GM23338 (cell line): ENCODE measurements around the gene RPS19.

ENCODE experiments used
- CREB1 ChIP-seq: fragments of 250-450 bp; sonication (Bioruptor Pico); IDR thresholded peaks from 2 replicates; pipeline ENCODE4 v1.5.0; 2020; ENCODE audit warnings: low read depth, mild to moderate bottlenecking, moderate library complexity
- EZH2 ChIP-seq: fragments of 200-600 bp; sonication (generic); IDR thresholded peaks from one replicate; pipeline ENCODE4 v1.8.0; 2017; ENCODE audit warnings: antibody characterized with exemption, mild to moderate bottlenecking, low read depth; ENCODE audit not compliant: unreplicated experiment
- EZH2phosphoT487 ChIP-seq: fragments of 200-600 bp; sonication (generic); IDR thresholded peaks from one replicate; pipeline ENCODE4 v1.8.1; 2018; ENCODE audit warnings: antibody characterized with exemption; ENCODE audit not compliant: unreplicated experiment
- JUNB ChIP-seq: IDR thresholded peaks from one replicate; pipeline ENCODE4 v1.6.1; 2016; ENCODE audit warnings: antibody characterized with exemption; ENCODE audit not compliant: unreplicated experiment
- POLR2AphosphoS5 ChIP-seq: IDR thresholded peaks from 2 replicates; pipeline ENCODE4 v1.6.1; 2016; ENCODE audit warnings: antibody characterized with exemption, low read depth
- STAT1 ChIP-seq: IDR thresholded peaks from one replicate; pipeline ENCODE4 v1.6.1; 2016; ENCODE audit warnings: antibody characterized with exemption; ENCODE audit not compliant: unreplicated experiment
- ZNF331 ChIP-seq: fragments of 250-450 bp; sonication (Bioruptor Pico); IDR thresholded peaks from 2 replicates; pipeline ENCODE4 v1.5.0; 2020; ENCODE audit warnings: low read depth, mild to moderate bottlenecking, moderate library complexity
- TF ChIP-seq, protein P1 (sequence below), 2 experiments: fragments of 200-600 bp in 1 of 2; sonication (generic) in 1 of 2; conservative IDR thresholded peaks; 2 replicates each; pipeline versions ENCODE4 v1.5.1 to v1.6.1; 2016 to 2017; ENCODE audit warnings: antibody characterized with exemption in 2 of 2, low read depth in 2 of 2, mild to moderate bottlenecking in 2 of 2, moderate library complexity in 1 of 2
- TF ChIP-seq, protein P2 (sequence below): IDR thresholded peaks from one replicate; pipeline ENCODE4 v1.6.1; 2018; ENCODE audit warnings: antibody characterized with exemption; ENCODE audit not compliant: unreplicated experiment
- TF ChIP-seq, protein P3 (sequence below): IDR thresholded peaks from 2 replicates; pipeline ENCODE4 v1.6.1; 2016; ENCODE audit warnings: antibody characterized with exemption

DNA sequence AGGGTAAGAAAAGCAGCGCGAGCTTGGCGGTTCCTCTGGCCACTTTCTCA is 15.2 kb upstream of the RPS19 start, which contains the start of gene DMRTC2:
- TF ChIP-seq, protein P1, sequence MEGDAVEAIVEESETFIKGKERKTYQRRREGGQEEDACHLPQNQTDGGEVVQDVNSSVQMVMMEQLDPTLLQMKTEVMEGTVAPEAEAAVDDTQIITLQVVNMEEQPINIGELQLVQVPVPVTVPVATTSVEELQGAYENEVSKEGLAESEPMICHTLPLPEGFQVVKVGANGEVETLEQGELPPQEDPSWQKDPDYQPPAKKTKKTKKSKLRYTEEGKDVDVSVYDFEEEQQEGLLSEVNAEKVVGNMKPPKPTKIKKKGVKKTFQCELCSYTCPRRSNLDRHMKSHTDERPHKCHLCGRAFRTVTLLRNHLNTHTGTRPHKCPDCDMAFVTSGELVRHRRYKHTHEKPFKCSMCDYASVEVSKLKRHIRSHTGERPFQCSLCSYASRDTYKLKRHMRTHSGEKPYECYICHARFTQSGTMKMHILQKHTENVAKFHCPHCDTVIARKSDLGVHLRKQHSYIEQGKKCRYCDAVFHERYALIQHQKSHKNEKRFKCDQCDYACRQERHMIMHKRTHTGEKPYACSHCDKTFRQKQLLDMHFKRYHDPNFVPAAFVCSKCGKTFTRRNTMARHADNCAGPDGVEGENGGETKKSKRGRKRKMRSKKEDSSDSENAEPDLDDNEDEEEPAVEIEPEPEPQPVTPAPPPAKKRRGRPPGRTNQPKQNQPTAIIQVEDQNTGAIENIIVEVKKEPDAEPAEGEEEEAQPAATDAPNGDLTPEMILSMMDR (conservative IDR thresholded peaks at IDR 0.05; ENCODE audit: low read depth in 2 of 2) = no peak
- TF ChIP-seq, protein P2, sequence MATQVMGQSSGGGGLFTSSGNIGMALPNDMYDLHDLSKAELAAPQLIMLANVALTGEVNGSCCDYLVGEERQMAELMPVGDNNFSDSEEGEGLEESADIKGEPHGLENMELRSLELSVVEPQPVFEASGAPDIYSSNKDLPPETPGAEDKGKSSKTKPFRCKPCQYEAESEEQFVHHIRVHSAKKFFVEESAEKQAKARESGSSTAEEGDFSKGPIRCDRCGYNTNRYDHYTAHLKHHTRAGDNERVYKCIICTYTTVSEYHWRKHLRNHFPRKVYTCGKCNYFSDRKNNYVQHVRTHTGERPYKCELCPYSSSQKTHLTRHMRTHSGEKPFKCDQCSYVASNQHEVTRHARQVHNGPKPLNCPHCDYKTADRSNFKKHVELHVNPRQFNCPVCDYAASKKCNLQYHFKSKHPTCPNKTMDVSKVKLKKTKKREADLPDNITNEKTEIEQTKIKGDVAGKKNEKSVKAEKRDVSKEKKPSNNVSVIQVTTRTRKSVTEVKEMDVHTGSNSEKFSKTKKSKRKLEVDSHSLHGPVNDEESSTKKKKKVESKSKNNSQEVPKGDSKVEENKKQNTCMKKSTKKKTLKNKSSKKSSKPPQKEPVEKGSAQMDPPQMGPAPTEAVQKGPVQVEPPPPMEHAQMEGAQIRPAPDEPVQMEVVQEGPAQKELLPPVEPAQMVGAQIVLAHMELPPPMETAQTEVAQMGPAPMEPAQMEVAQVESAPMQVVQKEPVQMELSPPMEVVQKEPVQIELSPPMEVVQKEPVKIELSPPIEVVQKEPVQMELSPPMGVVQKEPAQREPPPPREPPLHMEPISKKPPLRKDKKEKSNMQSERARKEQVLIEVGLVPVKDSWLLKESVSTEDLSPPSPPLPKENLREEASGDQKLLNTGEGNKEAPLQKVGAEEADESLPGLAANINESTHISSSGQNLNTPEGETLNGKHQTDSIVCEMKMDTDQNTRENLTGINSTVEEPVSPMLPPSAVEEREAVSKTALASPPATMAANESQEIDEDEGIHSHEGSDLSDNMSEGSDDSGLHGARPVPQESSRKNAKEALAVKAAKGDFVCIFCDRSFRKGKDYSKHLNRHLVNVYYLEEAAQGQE = no peak
- no peak for TF ChIP-seq STAT1
- TF ChIP-seq EZH2 = no peak
- no peak for TF ChIP-seq POLR2AphosphoS5
- TF ChIP-seq, protein P3, sequence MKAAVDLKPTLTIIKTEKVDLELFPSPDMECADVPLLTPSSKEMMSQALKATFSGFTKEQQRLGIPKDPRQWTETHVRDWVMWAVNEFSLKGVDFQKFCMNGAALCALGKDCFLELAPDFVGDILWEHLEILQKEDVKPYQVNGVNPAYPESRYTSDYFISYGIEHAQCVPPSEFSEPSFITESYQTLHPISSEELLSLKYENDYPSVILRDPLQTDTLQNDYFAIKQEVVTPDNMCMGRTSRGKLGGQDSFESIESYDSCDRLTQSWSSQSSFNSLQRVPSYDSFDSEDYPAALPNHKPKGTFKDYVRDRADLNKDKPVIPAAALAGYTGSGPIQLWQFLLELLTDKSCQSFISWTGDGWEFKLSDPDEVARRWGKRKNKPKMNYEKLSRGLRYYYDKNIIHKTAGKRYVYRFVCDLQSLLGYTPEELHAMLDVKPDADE = no peak
- TF ChIP-seq EZH2phosphoT487 = no peak
- no peak for TF ChIP-seq CREB1 (CRISPR knock-in tag)
- no peak for TF ChIP-seq JUNB
- TF ChIP-seq ZNF331 (CRISPR knock-in tag) = no peak
